RCC 7860 (cell line): ENCODE results near the gene TM6SF1.
"Not testable (repeated sequence)": the region's sequence is repeated elsewhere in the genome, so short reads cannot be mapped to it uniquely, and the experiment has no call there.

Experiments
- DNase-seq: peaks from one replicate; pipeline ENCODE4 v3.0.0-alpha.2; 2015; ENCODE audit warnings: low spot score
- FAIRE-seq: peaks from 2 replicates; lab custom pipeline; 2012; peaks lifted over from hg19 to GRCh38; lab: Jason Lieb, UNC

TM6SF1 gene

GRCh38 chr15:83087576-83087975 is 19.9 kb upstream of the TM6SF1 start:
- FAIRE-seq = no peak
- DNase-seq = no peak

DNA sequence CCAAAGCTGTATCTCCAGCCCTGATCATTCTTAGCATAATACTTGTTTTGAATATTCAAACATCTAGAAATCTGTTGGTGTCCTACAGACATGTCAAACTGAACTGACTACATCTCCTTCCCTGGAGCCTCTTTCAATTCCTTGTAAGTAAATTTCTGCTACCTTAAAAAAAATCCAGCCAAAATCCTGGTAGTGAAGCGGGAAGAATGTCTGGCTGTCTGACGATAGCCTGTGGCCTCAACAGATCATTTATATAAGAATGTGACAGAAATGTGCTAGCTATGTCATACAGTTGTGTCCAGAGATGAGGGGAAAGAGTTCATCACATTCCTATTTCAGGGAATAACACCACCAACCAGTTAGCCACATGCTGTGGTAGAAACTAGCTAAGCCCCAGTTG is 18.6 kb upstream of the TM6SF1 start:
- FAIRE-seq (no peak), DNase-seq (no peak)

- DNase-seq (no peak), FAIRE-seq (no peak)
Observed at GRCh38 chr15:83090465-83090864, 17.0 kb upstream of the TM6SF1 start.

DNA sequence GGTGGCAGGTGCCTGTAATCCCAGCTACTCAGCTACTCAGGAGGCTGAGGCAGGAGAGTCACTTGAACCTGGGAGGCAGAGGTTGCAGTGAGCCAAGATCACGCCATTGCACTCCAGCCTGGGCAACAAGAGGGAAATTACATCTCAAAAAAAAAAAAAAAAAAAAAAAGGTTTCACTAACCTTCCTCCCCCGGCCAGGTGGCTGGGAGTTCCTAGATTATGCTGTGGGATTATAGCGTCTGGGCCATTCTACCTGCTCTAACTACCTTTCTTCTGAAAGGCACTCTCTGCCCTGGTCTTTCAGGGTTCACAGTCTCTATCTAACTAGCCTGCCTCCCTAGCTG is 15.5 kb upstream of the TM6SF1 start:
- not testable (repeated sequence) for FAIRE-seq, DNase-seq

- DNase-seq = no peak
Observed at GRCh38 chr15:83092309-83092976, 15.0 kb upstream of the TM6SF1 start.

DNA sequence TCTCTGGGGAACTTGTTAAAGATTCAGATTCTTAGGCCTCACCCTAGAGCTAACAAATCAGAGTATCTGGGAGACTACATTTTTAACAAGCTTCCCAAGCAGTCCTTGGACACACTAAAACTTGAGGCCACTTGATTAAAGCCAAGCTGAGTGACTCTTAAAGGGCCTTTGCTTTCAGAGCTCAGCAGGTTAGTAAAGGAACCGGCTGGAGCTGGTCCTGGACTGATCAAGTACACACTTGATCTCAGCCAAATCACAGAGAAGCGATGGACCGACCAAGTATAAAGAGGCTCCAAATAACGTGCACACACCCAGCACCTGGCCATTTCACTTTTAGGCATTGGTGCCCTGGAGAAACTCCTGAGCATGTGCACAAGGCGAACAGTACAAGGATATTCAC is 12.9 kb upstream of the TM6SF1 start:
- no peak for FAIRE-seq
- DNase-seq = no peak

More at GRCh38 chr15:83092309-83092976, 15.0 kb upstream of the TM6SF1 start:
- no peak for FAIRE-seq

DNA sequence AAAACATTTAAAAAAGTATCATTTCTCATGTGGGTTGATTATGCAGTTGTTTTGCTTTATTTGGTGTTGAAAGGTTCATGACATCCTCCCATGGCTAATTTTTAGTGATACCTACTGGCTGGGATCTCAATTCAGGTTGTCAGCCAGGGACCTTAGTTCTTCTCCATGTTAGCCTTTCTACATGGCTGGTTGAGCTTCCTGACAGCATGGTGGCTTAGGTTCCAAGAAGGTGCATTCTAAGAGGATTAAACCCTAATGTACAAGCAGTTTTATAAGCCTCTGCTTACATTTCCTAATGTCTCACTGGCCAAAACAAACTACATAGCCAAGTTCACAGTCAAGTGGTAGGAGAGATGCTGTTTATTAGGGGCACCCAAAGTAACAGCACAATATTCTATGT is 9.4 kb upstream of the TM6SF1 start:
- no peak for FAIRE-seq
- no peak for DNase-seq

DNA sequence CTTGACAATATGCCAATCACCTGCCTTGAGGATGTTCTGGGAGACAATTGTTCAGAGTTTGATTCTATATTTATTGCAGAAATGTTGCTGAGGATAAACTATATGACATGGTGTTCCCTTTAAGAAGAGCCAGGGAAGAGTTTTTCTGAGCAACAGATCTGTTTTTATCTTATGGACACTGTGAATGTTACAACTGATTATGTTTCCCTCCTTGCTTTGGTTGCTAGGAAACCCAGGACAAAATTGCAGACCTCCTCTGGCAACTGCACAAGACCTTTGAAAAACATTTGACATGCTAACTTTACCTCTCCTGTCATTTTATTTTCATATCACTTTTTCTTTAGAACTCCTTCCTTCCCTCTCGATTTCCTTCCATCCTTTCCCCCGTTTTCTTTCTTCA is 8.2 kb upstream of the TM6SF1 start:
- DNase-seq (no peak), FAIRE-seq (no peak)

DNA sequence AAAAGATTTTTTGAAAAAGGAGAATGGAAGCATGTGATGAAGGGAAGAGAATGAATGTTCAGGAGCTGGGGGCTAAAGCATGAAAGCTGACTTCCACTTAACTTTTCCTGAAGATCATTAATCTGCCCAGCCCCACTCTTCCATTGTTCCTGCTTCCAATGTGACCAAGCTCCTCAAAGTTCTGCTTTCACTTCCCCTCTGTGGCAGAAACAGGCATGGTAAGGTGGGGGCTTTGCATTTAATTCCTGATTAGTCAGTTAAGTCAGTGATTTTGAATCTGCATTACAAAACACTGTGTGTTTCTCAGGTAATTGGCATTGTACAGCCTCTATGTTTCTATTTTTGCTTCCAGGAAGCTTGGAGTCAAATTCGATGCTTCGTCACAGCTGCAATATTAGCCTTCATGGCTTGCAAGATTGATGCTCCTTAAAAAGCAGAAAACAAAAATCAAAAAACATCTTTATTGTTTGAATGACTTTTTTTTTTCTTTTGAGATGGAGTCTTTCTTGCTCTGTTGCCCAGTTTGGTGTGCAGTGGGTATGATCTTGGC is 7.3 kb upstream of the TM6SF1 start:
- FAIRE-seq (no peak), DNase-seq (no peak)

GRCh38 chr15:83102346-83102745 is 5.1 kb upstream of the TM6SF1 start:
- no peak for DNase-seq
- no peak for FAIRE-seq

DNA sequence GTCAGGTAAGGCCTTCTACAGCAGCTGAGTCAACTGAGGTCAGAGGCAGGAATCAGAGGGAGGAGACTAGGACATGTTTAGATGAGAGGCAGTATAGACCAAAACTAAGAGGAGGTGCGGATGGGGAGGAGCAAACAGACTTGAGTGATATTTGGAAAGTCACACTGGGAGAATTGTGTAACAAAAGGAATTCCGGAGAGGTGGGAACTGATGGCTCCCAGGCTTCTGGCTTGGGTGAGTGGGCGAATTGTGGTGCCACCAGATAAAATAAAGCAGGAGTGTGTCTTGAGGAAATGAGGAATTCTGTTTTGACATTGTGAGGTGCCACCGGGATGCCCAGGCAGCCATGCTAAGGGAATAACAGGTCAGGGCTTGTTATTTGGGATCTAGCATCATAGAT is 3.3 kb upstream of the TM6SF1 start:
- FAIRE-seq (no peak), DNase-seq (no peak)

- FAIRE-seq (no peak), DNase-seq (no peak)
Observed at GRCh38 chr15:83105440-83105839, 2.0 kb upstream of the TM6SF1 start.

DNA sequence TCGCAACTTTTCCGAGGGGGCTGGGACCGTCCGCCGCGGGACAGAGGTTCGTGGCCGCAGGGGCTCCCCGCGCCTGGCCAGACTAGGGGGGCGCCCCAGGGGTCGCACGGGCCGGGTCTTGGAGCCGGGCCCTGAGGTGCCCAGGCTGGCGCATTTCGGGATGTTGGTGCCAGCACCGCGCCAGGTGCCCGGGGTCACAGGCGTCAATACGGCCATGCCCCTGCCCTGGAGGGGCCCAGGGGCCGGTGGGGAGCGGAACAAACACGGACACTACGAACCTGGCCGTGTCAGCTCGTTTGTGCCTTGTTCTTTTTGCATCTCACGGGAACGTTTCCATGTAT is 366 bp downstream of the TM6SF1 start:
- DNase-seq = no peak
- no peak for FAIRE-seq

- FAIRE-seq (no peak), DNase-seq (no peak)
Observed at GRCh38 chr15:83108266-83109219, 1.1 kb downstream of the TM6SF1 start.

- no peak for DNase-seq
- no peak for FAIRE-seq
Observed at GRCh38 chr15:83109532-83109931, 2.1 kb downstream of the TM6SF1 start.

GRCh38 chr15:83110381-83110780 is 2.9 kb downstream of the TM6SF1 start:
- no peak for FAIRE-seq

DNA sequence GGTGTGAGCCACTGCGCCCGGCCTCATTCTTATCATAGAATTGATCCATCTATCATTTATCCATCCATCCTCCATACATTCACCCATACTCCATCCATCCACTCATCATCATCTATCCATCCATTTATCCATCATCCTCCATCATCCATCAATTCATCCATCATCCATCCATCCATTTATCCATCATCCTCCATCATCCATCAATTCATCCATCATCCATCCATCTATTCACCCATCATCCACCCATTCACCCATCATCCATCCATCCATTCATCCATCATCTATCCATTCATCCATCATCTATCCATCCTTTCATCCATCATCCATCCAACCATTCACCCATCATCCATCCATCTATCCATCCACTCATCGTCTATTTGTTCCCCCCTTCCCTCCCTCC is 3.7 kb downstream of the TM6SF1 start:
- DNase-seq = no peak
- no peak for FAIRE-seq

More at GRCh38 chr15:83110381-83110780, 2.9 kb downstream of the TM6SF1 start:
- DNase-seq = no peak

- no peak for DNase-seq
- no peak for FAIRE-seq
Observed at GRCh38 chr15:83112233-83112955, 4.9 kb downstream of the TM6SF1 start.

DNA sequence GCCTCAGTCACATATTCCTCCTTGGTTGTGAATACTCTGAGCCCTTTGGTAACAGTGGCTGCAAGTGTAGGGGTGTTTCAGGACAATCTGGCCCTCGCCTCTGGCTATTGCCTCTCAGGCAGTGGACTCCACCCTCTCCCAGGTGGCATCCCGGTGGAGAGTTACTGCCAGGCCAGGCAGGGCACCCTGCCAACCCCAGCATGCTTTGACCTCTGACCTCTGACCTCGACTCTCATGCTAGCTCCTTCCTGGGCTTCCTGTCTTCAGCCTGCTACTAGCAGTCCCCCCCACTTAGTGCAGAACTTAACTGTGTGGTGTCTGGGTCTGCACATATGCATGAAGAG is 5.5 kb downstream of the TM6SF1 start:
- FAIRE-seq = no peak
- no peak for DNase-seq

GRCh38 chr15:83113881-83114674 is 6.6 kb downstream of the TM6SF1 start:
- FAIRE-seq = no peak
- DNase-seq = no peak

GRCh38 chr15:83114856-83115255 is 7.4 kb downstream of the TM6SF1 start:
- no peak for FAIRE-seq

More at GRCh38 chr15:83114856-83115255, 7.4 kb downstream of the TM6SF1 start:
- DNase-seq = no peak
